B cell (primary cell): Measurements from ENCODE around the gene PROC. TPM values are rescaled to one million over a fixed set of nuclear protein-coding genes. Genes with fewer than 3 reads are reported as not detected.
"Not testable (repeated sequence)": the region's sequence is repeated elsewhere in the genome, so short reads cannot be mapped to it uniquely, and the experiment has no call there.

ENCODE experiments used
- ATAC-seq: fragments of 200-7000 bp; cut with Tn5 transposase; one replicate; pipeline ENCODE4 v1.10.0; 2021; ENCODE audit warnings: low read depth, mild to moderate bottlenecking, moderate number of reproducible peaks, moderate library complexity
- CTCF ChIA-PET: fragments of 350-600 bp; sonication (Branson Sonifier 250); formaldehyde crosslinking; loops from one replicate; lab custom pipeline; 2021; ENCODE audit warnings: antibody characterized with exemption, inconsistent platforms; lab: Charles Lee
- POLR2A ChIA-PET: fragments of 350-600 bp; sonication (Branson Sonifier 250); formaldehyde crosslinking; loops from one replicate; lab custom pipeline; 2021; ENCODE audit warnings: antibody characterized with exemption; lab: Charles Lee
- DNase-seq: peaks from one replicate; pipeline ENCODE4 v3.0.0; 2013
- H2AFZ ChIP-seq: 2 replicates; pipeline ENCODE4 v1.6.1; 2012; ENCODE audit warnings: mild to moderate bottlenecking, low read depth, low read length; ENCODE audit not compliant: insufficient read depth, poor library complexity, severe bottlenecking
- H3K27ac ChIP-seq, 2 donors: 1 replicate in 1 of 2; 2 replicates in 1 of 2; pipeline ENCODE4 v1.5.1; 2012 to 2013; ENCODE audit warnings: low read length in 2 of 2, mild to moderate bottlenecking in 2 of 2, moderate library complexity in 1 of 2
- H3K27me3 ChIP-seq, 4 experiments: fragments of 200-600 bp in 1 of 4; sonication (generic) in 1 of 4; replicated peaks in 1 of 4; 1 replicate in 2 of 4; 2 replicates in 2 of 4; pipeline versions ENCODE4 v1.6.1 to v1.7.0; 2013 to 2016; ENCODE audit warnings: low read length in 3 of 4, mild to moderate bottlenecking in 2 of 4, mixed read lengths in 1 of 4, moderate library complexity in 1 of 4; ENCODE audit not compliant: insufficient read depth in 4 of 4, control insufficient read depth in 3 of 4; ENCODE audit errors: control extremely low read depth in 1 of 4
- H3K36me3 ChIP-seq, 2 experiments: replicated peaks in 1 of 2; 1 replicate in 1 of 2; 2 replicates in 1 of 2; pipeline versions ENCODE4 v1.6.1 to v1.7.1; 2013; ENCODE audit warnings: low read length in 1 of 2; ENCODE audit not compliant: insufficient read depth in 2 of 2, control insufficient read depth in 1 of 2; ENCODE audit errors: control extremely low read depth in 1 of 2, extremely low read depth in 1 of 2
- H3K4me1 ChIP-seq, 2 donors: fragments of 200-600 bp in 1 of 2; sonication (generic) in 1 of 2; 1 replicate in 1 of 2; 2 replicates in 1 of 2; pipeline versions ENCODE4 v1.5.1 to v1.6.1; 2013 to 2017; ENCODE audit warnings: low read length in 2 of 2; ENCODE audit not compliant: control insufficient read depth in 2 of 2, insufficient read depth in 2 of 2
- H3K4me2 ChIP-seq: replicated peaks from 2 replicates; pipeline ENCODE3; 2012; ENCODE audit warnings: mild to moderate bottlenecking, low read depth, low read length; ENCODE audit not compliant: poor library complexity, severe bottlenecking
- H3K4me3 ChIP-seq, 5 experiments: fragments of 200-600 bp in 1 of 5; sonication (generic) in 1 of 5; 1 replicate in 3 of 5; 2 replicates in 2 of 5; pipeline versions ENCODE4 v1.5.1 to v1.7.0; 2011 to 2016; ENCODE audit warnings: low read length in 4 of 5, mild to moderate bottlenecking in 4 of 5, low read depth in 2 of 5, control low read depth in 1 of 5, moderate library complexity in 1 of 5; ENCODE audit not compliant: insufficient read depth in 1 of 5; ENCODE audit errors: control extremely low read depth in 1 of 5, extremely low read depth in 1 of 5
- H3K79me2 ChIP-seq: fragments of 200-600 bp; sonication (generic); one replicate; pipeline ENCODE4 v1.6.0; 2016; ENCODE audit warnings: low read length; ENCODE audit not compliant: control insufficient read depth, insufficient read depth
- H3K9ac ChIP-seq: fragments of 200-600 bp; sonication (generic); 2 replicates; pipeline ENCODE4 v1.6.1; 2017; ENCODE audit warnings: mild to moderate bottlenecking, low read length, moderate library complexity
- H3K9me3 ChIP-seq, 3 donors: one replicate each; pipeline versions ENCODE4 v1.6.1 to v1.7.1; 2013; ENCODE audit warnings: low read length in 2 of 3; ENCODE audit not compliant: control insufficient read depth in 2 of 3, insufficient read depth in 1 of 3; ENCODE audit errors: control extremely low read depth in 1 of 3
- H4K20me1 ChIP-seq: 2 replicates; pipeline ENCODE4 v1.6.0; 2012; ENCODE audit warnings: mild to moderate bottlenecking, low read length; ENCODE audit not compliant: insufficient read depth, control insufficient read depth, poor library complexity, severe bottlenecking
- H3K27ac Mint-ChIP-seq: one replicate; pipeline ENCODE4 v1.8.0; 2021; ENCODE audit warnings: mixed read lengths
- H3K27me3 Mint-ChIP-seq: one replicate; pipeline ENCODE4 v1.8.0; 2021; ENCODE audit warnings: mixed read lengths
- H3K4me1 Mint-ChIP-seq: one replicate; pipeline ENCODE4 v1.8.0; 2021; ENCODE audit warnings: mixed read lengths
- H3K4me3 Mint-ChIP-seq: one replicate; pipeline ENCODE4 v1.8.0; 2021; ENCODE audit warnings: mixed read lengths
- H3K9me3 Mint-ChIP-seq: one replicate; pipeline ENCODE4 v1.8.0; 2022; ENCODE audit warnings: mixed read lengths; ENCODE audit not compliant: insufficient read depth
- EZH2 ChIP-seq: IDR thresholded peaks from 2 replicates; pipeline ENCODE4 v1.6.1; 2012; ENCODE audit warnings: borderline replicate concordance, low read depth, mild to moderate bottlenecking, moderate library complexity, low read length; ENCODE audit not compliant: insufficient read depth, poor library complexity, severe bottlenecking
- WGBS: methylation state at CpG from one replicate; pipeline ENCODE4 v1.1.5; 2013; ENCODE audit warnings: missing lambda C conversion rate; ENCODE audit not compliant: insufficient coverage; 5-methylcytosine and 5-hydroxymethylcytosine counted together
- intact Hi-C: fragments of 100-400 bp; cut with micrococcal nuclease; formaldehyde crosslinking; loops from one replicate; pipeline ENCODE4 v1.10.0; 2022
- polyA plus RNA-seq: library from polyadenylated mRNA; depleted of rRNA; stranded (reverse); fragments of >200 nt; gene quantifications from 2 replicates; pipeline ENCODE4 v1.2.3, GENCODE V29; 2012
- total RNA-seq, 2 donors: library from RNA; stranded (reverse); fragments of 120-200 nt in 1 of 2; gene quantifications; 1 replicate in 1 of 2; 2 replicates in 1 of 2; pipeline versions ENCODE4 v1.2.3 to v1.2.4, GENCODE V29; 2013 to 2022
- TF ChIP-seq, protein P1 (sequence below): fragments of 200-600 bp; IDR thresholded peaks from one replicate; pipeline ENCODE4 v1.8.0; 2022; ENCODE audit warnings: antibody characterized with exemption, mild to moderate bottlenecking

Gene PROC
- total and polyA plus RNA-seq, 2 donors (not counting 1 experiment from before 2014, with no cell fraction given): 0.40 TPM; not detected in 1

DNA sequence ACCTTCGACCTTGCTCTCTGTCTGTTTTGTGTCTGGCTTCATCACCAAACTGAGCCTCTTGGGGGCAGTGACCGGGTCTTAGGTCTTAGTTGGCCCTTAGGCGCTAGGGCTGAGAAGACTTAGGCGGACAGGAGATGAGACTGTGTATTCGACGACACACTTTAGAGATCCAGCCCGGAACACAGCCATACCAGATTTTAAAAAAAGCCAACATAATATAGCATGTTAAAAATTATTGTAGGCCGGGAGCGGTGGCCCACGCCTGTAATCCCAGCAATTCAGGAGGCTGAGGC, 9.5 kb upstream of the PROC start:
- DNase-seq (no peak), ATAC-seq (no peak)
- Histone ChIP-seq H3K36me3 (no peaks in the 10 kb centered on the region), H3K27ac (no peak overlapping the region), H3K9ac (peak overlapping the region; percentile 57), H3K79me2 (no peaks in the 10 kb centered on the region), H2AFZ (peak overlapping the region; percentile 72), H3K4me2 (peak overlapping the region; percentile 84), H3K4me3 (peak overlapping the region in 1 of 5 experiments; percentile 57), H3K9me3 (peaks cover 0 to 1% (median 0%) of the 10 kb centered on the region in 3 donors), H3K4me1 (peaks cover 35 to 43% of the 10 kb centered on the region in 2 donors), H4K20me1 (no peaks in the 10 kb centered on the region), H3K27me3 (no peaks in the 10 kb centered on the region)
- POLR2A ChIA-PET: interaction anchor here (0.6 kb wide), 1 partner anchor 59 kb away, joined by 3 read pairs; no protein-coding TSS in a partner anchor
- WGBS: 93% methylated on average over 6 of the region's 10 CpGs
- intact Hi-C loops: loop anchor here (1.0 kb wide), 2 partner anchors 8 to 21 kb away; partner anchors contain the start of gene MAP3K2
- H3K27ac Mint-ChIP-seq: peak overlapping the region; percentile 2
- H3K9me3 Mint-ChIP-seq: no peaks in the 10 kb centered on the region
- no peaks in the 10 kb centered on the region for H3K27me3 Mint-ChIP-seq
- CTCF ChIA-PET: interaction anchor here (1.3 to 1.9 kb wide), 2 partner anchors 20 to 70 kb away, joined by 4 to 6 read pairs; no protein-coding TSS in a partner anchor
- peak overlapping the region; percentile 68 for H3K4me3 Mint-ChIP-seq
- no peak for TF ChIP-seq EZH2
- TF ChIP-seq, protein P1, sequence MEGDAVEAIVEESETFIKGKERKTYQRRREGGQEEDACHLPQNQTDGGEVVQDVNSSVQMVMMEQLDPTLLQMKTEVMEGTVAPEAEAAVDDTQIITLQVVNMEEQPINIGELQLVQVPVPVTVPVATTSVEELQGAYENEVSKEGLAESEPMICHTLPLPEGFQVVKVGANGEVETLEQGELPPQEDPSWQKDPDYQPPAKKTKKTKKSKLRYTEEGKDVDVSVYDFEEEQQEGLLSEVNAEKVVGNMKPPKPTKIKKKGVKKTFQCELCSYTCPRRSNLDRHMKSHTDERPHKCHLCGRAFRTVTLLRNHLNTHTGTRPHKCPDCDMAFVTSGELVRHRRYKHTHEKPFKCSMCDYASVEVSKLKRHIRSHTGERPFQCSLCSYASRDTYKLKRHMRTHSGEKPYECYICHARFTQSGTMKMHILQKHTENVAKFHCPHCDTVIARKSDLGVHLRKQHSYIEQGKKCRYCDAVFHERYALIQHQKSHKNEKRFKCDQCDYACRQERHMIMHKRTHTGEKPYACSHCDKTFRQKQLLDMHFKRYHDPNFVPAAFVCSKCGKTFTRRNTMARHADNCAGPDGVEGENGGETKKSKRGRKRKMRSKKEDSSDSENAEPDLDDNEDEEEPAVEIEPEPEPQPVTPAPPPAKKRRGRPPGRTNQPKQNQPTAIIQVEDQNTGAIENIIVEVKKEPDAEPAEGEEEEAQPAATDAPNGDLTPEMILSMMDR: no peak
- H3K4me1 Mint-ChIP-seq: peaks cover 50% of the 10 kb centered on the region

DNA sequence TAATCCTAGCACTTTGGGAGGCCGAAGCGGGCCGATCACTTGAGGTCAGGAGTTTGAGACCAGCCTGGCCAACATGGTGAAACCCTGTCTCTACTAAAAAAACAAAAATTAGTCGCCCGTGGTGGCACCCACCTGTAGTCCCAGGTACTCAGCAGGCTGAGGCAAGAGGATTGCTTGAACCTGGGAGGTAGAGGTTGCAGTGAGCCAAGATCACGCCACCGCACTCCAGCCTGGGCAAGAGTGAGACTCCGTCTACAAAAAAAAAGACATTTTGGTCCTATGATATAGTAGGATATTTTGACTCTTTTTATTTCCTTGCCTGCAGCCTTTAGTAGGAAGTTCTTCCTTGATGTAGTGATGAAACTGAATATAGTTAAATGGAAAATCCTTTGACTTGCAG, 8.5 kb upstream of the PROC start:
- ATAC-seq, POLR2A ChIA-PET, DNase-seq, H3K4me3 Mint-ChIP-seq, H3K9me3 Mint-ChIP-seq, H3K4me2 ChIP-seq, intact Hi-C loops, H3K4me3 ChIP-seq, H3K27ac Mint-ChIP-seq, H3K27ac ChIP-seq, H3K9ac ChIP-seq, H3K9me3 ChIP-seq, H3K36me3 ChIP-seq, H4K20me1 ChIP-seq, H3K79me2 ChIP-seq, H2AFZ ChIP-seq, H3K27me3 Mint-ChIP-seq, H3K27me3 ChIP-seq: not testable (repeated sequence)
- peaks cover 32 to 41% of the 10 kb centered on the region in 2 donors for H3K4me1 ChIP-seq
- 100% methylated on average over 4 of the region's 8 CpGs for WGBS
- CTCF ChIA-PET: interaction anchor here (1.4 to 1.5 kb wide), 2 partner anchors 52 to 69 kb away, joined by 3 to 4 read pairs; no protein-coding TSS in a partner anchor
- peaks cover 48% of the 10 kb centered on the region for H3K4me1 Mint-ChIP-seq
